ENCODE results near the gene THBS3. TPM values are rescaled to one million over a fixed set of nuclear protein-coding genes. Genes with fewer than 3 reads are reported as not detected.

Gene THBS3
- total and polyA plus RNA-seq, 9 of the 15 experiments (the other 6 are each of a cell fraction or from before 2014, with no cell fraction given): 0.59 to 8.3 (median 3.2) TPM

GRCh38 chr1:155208541-155209311, 1.0 kb upstream of the THBS3 start, which contains the start of gene MTX1 (continued):
- TF ChIP-seq GTF2E2 (tag; IDR thresholded peaks at IDR 0.05) (peak; percentile 91), ZBTB12 (CRISPR knock-in tag; IDR thresholded peaks at IDR 0.05) (peak; percentile 71), BRCA1 (IDR thresholded peaks at IDR 0.05) (no peak), BRCA1 (CRISPR knock-in tag; IDR thresholded peaks at IDR 0.05) (0 out of 2 replicates have a peak, but pooled peaks have one; percentile 56), ZFP30 (CRISPR knock-in tag; IDR thresholded peaks at IDR 0.05; ENCODE audit: borderline replicate concordance) (no peak), MNT (conservative IDR thresholded peaks at IDR 0.05) (peak; percentile 94 to 98), MAFF (IDR thresholded peaks at IDR 0.05; ENCODE audit: low read length) (no peak), ZNF655 (CRISPR knock-in tag; IDR thresholded peaks at IDR 0.05) (no peak), SRSF3 (IDR thresholded peaks at IDR 0.05; ENCODE audit: insufficient read depth, low read length) (no peak), ARID3B (CRISPR knock-in tag; IDR thresholded peaks at IDR 0.05; ENCODE audit: borderline replicate concordance) (no peak), ZNF124 (CRISPR knock-in tag; IDR thresholded peaks at IDR 0.05) (no peak), RBFOX2 (IDR thresholded peaks at IDR 0.05; ENCODE audit: low read depth, low read length) (peak; percentile 90), E2F8 (IDR thresholded peaks at IDR 0.05; ENCODE audit: low read depth, partially characterized antibody) (peak; percentile 65), NKRF (IDR thresholded peaks at IDR 0.05; ENCODE audit: borderline replicate concordance) (peak; percentile 97), CREB1 (IDR thresholded peaks at IDR 0.05) (peak; percentile 92), CREB1 (CRISPR knock-in tag; IDR thresholded peaks at IDR 0.05) (peak; percentile 90), TCFL5 (CRISPR knock-in tag; conservative IDR thresholded peaks at IDR 0.05) (no peak)
